ENCODE measurements around the gene S1PR5. TPM values are rescaled to one million over a fixed set of nuclear protein-coding genes. Genes with fewer than 3 reads are reported as not detected.
A peak's percentile ranks its signal among the peaks of the same experiment; 100 is the strongest.

S1PR5 gene
- total and polyA plus RNA-seq, 8 donors = 0.20 to 1.8 (median 0.86) TPM

GRCh38 chr19:10514211-10515145 is 2.8 kb downstream of the S1PR5 start:
- no peak for TF ChIP-seq CTCF (IDR thresholded peaks at IDR 0.05)
- H3K36me3 ChIP-seq = no peaks in the 10 kb centered on the region
- no peaks in the 10 kb centered on the region for H3K9me3 ChIP-seq
- H3K27ac ChIP-seq = no peak overlapping the region
- peaks cover 57 to 100% of the 10 kb centered on the region in 2 donors for H3K27me3 ChIP-seq
- peaks cover 11 to 35% of the 10 kb centered on the region in 2 donors for H3K4me1 ChIP-seq
- no peak overlapping the region for H3K4me3 ChIP-seq
- intact Hi-C loops (cut with DNase I) = no loop called here
- DNase-seq (peak in 1 of 4 donors; percentile 73), ATAC-seq (no peak)

DNA sequence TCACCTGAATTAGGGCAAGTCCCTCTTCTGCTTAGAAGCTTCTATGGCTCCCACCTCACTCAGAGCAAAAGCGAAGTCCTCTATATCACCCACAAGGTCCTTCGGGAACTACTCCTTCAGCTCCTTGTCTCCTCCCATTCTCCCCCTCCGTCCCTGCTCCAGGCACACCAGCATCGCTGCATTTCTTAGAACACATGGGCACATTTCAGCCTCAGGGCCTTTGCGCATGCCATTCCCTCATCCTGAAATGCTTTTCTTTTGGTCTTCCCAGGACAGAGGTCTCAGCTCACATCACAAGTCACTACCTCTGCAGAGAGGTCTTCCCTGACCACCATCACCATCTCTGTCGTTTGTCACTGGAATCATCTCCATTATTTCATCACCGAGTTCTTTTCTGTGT is 4.0 kb downstream of the S1PR5 start:
- no peak overlapping the region for H3K27ac ChIP-seq
- DNase-seq (no peak), ATAC-seq (no peak)
- peaks cover 11 to 29% of the 10 kb centered on the region in 2 donors for H3K4me1 ChIP-seq
- no peak overlapping the region for H3K4me3 ChIP-seq
- no peaks in the 10 kb centered on the region for H3K36me3 ChIP-seq
- peaks cover 44 to 94% of the 10 kb centered on the region in 2 donors for H3K27me3 ChIP-seq
- TF ChIP-seq CTCF (IDR thresholded peaks at IDR 0.05) = no peak
- no peaks in the 10 kb centered on the region for H3K9me3 ChIP-seq
- intact Hi-C loops (cut with DNase I) = no loop called here

GRCh38 chr19:10510301-10510802 is 6.9 kb downstream of the S1PR5 start:
- TF ChIP-seq CTCF (IDR thresholded peaks at IDR 0.05) = peak; percentile 51 to 70
- DNase-seq (peak in 1 of 4 donors; percentile 72), ATAC-seq (peak; percentile 12)
- peaks cover 28 to 66% of the 10 kb centered on the region in 2 donors for H3K27me3 ChIP-seq
- intact Hi-C loops (cut with DNase I) = no loop called here
- H3K9me3 ChIP-seq = no peaks in the 10 kb centered on the region
- no peak overlapping the region for H3K27ac ChIP-seq
- H3K4me3 ChIP-seq = no peak overlapping the region
- peaks cover 0 to 21% of the 10 kb centered on the region in 2 donors for H3K4me1 ChIP-seq
- no peaks in the 10 kb centered on the region for H3K36me3 ChIP-seq

DNA sequence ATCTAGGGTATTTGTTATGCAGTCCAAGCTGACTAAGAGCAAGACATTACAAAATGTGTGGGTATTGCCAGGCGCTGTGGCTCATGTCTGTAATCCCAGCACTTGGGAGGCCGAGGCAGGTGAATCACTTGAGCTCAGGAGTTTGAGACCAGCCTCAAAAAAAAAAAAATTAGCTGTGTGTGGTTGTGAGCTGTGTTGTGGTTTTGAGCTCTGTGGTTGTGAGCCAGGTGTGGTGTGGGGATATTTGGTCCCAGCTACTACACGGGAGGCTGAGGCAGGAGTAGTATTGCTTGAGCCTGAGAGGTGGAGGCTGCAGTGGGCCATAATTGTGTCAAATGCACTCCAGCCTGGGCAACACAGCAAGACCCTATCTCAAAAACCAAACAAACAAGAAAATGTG is 8.5 kb downstream of the S1PR5 start:
- H3K4me1 ChIP-seq = peaks cover 0 to 15% of the 10 kb centered on the region in 2 donors
- H3K27ac ChIP-seq = no peak overlapping the region
- TF ChIP-seq CTCF (IDR thresholded peaks at IDR 0.05) = no peak
- intact Hi-C loops (cut with DNase I) = no loop called here
- H3K9me3 ChIP-seq = no peaks in the 10 kb centered on the region
- DNase-seq = no peak
- peaks cover 11 to 49% of the 10 kb centered on the region in 2 donors for H3K27me3 ChIP-seq
- ATAC-seq = no peak
- H3K4me3 ChIP-seq = no peak overlapping the region
- H3K36me3 ChIP-seq = no peaks in the 10 kb centered on the region

GRCh38 chr19:10508036-10508435 is 9.2 kb downstream of the S1PR5 start:
- Histone ChIP-seq H3K4me1 (peaks cover 0 to 22% of the 10 kb centered on the region in 2 donors), H3K36me3 (no peaks in the 10 kb centered on the region), H3K9me3 (no peaks in the 10 kb centered on the region), H3K4me3 (no peak overlapping the region), H3K27me3 (peaks cover 4 to 43% of the 10 kb centered on the region in 2 donors), H3K27ac (no peak overlapping the region)
- no peak for TF ChIP-seq CTCF (IDR thresholded peaks at IDR 0.05)
- intact Hi-C loops (cut with DNase I) = no loop called here
- DNase-seq = no peak
- no peak for ATAC-seq

Data from left lung (tissue), 10 donors.